ENCODE measurements around the gene ITGB6.

DNA sequence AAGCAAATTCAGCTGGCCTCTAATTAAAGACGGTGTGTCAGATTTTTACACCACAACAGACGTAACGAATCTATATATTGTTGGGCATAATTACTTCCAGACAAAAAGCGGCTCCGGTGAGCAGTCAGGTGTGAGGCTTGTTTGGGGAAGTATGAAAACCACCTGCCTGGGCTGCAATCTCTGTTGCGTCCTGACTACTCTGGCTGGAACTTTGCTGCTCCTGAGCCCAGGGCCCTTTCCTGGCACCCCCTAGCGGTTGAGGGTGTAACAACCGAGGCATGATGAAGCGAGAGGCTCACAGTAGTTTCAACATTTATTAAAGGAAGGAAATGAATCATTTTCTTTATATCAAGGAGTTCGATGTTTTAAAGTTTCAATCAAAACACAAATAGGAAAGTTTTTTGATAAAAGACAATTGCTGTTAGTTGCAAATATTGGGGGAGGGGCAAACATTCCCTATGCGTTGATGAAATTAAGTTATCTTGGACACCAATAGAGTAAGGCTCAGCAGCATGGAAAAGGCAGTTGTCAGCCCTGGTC lies 10.6 kb upstream of the ITGB6 start:
- TF ChIP-seq POLR2AphosphoS5 (IDR thresholded peaks at IDR 0.05; ENCODE audit: insufficient read depth in 1 of 2, low read depth in 1 of 2) (peak in 1 of 2 donors; percentile 62), POLR2A (IDR thresholded peaks at IDR 0.05) (no peak)
- TF ChIP-seq, protein P1, sequence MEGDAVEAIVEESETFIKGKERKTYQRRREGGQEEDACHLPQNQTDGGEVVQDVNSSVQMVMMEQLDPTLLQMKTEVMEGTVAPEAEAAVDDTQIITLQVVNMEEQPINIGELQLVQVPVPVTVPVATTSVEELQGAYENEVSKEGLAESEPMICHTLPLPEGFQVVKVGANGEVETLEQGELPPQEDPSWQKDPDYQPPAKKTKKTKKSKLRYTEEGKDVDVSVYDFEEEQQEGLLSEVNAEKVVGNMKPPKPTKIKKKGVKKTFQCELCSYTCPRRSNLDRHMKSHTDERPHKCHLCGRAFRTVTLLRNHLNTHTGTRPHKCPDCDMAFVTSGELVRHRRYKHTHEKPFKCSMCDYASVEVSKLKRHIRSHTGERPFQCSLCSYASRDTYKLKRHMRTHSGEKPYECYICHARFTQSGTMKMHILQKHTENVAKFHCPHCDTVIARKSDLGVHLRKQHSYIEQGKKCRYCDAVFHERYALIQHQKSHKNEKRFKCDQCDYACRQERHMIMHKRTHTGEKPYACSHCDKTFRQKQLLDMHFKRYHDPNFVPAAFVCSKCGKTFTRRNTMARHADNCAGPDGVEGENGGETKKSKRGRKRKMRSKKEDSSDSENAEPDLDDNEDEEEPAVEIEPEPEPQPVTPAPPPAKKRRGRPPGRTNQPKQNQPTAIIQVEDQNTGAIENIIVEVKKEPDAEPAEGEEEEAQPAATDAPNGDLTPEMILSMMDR (IDR thresholded peaks at IDR 0.05): peak in 2 of 3 experiments; percentile 42 to 45

All from vagina (tissue), 2 donors.